ENCODE results near the gene GZMM.
"Not testable (repeated sequence)": the region's sequence is repeated elsewhere in the genome, so short reads cannot be mapped to it uniquely, and the experiment has no call there.

The GZMM gene

GRCh38 chr19:583968-584239 lies 40.1 kb downstream of the GZMM start:
- DNase-seq: no peak

- DNase-seq: no peak
Measured at GRCh38 chr19:584240-585001, 40.6 kb downstream of the GZMM start.

GRCh38 chr19:585146-585545 lies 41.3 kb downstream of the GZMM start:
- not testable (repeated sequence) for DNase-seq

- DNase-seq: no peak
Measured at GRCh38 chr19:585551-586110, 41.8 kb downstream of the GZMM start.

DNA sequence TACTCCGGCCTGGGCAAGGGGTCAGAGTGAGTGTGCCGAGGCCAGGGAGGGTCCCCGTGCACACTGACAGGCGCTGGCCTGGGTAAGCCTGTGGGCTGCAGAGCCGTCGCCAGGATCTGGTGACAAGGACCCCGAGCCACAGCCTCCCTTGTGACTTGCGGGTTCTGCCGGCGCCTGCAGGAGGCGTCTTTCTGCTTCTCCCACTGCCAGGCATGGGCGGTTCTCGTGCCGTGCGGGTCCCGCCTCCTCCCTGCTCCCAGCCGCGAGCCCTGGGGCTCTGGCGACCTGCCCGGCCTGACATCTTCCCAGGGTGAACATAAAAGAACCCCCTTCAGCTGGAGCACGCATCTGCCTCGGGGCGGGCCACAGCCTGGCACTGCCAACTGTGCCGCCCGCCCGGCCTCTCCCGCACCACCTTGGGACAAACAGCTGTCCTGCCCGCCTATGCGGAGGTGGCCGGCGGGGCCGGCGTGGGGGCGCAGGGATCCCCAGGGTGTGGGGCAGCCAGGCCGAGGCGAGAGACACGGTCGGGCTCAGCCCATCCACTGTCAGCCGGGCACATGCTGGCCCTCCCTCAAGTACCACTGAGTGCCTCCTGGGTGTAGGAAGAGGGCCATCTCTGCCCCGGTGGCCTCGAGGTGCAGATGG lies 44.4 kb downstream of the GZMM start:
- peak; percentile 95 for DNase-seq

- DNase-seq: peak; percentile 66
Measured at GRCh38 chr19:588741-589692, 45.2 kb downstream of the GZMM start.

- DNase-seq: no peak
Measured at GRCh38 chr19:589693-590395, 46.0 kb downstream of the GZMM start, which contains the start of gene HCN2. TSS of gene HCN2 (plus strand) at chr19:589881. CDS start at chr19:589946, 65 bp downstream.

DNA sequence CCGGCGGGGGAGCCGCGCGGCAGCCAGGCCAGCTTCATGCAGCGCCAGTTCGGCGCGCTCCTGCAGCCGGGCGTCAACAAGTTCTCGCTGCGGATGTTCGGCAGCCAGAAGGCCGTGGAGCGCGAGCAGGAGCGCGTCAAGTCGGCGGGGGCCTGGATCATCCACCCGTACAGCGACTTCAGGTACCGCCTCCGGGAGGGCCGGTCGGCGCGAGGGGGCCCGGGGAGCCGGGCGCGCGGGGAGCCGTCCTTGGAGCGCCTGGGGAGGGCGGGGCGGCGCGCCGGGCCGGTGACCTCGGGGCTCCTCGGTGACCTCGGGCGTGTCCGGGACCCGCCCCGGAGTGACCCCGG lies 46.5 kb downstream of the GZMM start:
- no peak for DNase-seq

- no peak for DNase-seq
Measured at GRCh38 chr19:590750-591098, 46.9 kb downstream of the GZMM start.

DNA sequence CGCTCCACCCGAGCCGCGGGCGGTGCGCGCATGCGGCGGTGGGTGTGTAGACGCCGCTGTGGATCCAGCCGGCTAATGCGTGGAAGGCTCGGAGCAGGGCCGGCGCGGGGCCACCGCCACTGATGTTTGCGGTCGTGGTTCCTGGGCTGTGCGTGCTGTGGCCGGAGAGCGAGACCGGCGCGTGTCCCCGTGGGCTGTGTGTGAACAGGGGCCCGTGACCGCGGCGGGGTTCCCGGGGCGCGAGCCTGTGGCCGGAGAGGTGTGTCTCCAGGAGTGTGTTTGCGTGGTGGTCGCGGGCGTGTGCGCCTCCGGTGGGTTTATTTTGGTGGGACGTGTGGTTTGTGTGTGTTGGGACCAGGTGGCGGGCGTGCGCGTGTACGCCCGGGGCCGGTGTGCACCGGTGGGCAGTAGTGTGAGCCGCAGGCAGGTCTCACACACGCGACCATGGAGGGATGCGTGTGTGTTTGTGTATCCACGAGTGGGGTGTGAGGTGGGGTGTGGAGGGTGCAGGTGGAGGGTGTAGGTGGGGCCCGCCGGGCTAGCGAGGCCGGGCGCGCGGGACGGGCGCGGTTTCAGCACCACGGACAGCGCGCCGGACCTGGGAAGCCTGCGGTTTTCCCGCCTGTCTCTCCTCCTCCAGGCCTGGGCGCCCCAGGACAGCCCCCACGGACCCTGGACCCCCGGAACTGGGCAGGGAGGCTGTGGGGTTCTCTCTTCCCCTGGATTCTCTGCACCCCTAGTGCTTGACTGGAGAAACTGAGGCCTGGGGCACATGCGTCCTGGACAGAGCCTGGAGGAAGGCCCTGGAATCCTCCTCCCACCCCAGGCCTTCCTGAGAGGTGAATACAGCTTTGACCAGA lies 47.5 kb downstream of the GZMM start:
- no peak for DNase-seq

- DNase-seq: no peak
Measured at GRCh38 chr19:592101-592500, 48.2 kb downstream of the GZMM start.

- no peak for DNase-seq
Measured at GRCh38 chr19:593055-593454, 49.2 kb downstream of the GZMM start.

- DNase-seq: no peak
Measured at GRCh38 chr19:593505-593904, 49.7 kb downstream of the GZMM start.

DNA sequence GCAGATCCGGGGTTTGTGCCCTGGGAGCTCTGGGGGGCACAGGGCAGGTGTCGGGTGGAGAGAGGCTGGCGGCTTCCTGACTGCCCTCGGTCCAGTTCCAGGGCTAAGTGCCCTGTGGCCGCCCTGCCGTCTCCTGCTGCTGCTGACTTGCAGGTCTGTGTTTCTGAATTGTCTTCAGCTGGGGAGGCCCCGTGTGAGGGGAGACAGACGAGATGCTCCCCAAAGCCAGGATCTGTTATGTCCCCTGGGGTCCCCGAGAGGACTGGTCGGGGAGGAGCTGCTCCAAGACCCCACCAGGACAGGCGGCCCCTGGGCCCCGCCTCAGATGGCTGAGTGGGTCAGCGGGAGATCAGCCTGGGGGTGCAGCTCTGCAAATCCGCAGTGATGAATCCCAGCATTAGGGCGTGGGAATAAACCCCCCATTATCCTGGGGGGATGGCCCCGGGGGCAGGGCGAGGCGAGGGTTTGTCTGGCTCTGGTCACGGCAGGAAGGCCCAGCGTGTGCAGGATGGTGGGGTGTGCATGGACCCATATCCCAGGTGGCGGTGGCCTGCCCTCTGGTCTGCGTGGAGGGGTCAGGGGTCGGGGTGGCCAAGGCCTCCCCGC lies 50.5 kb downstream of the GZMM start:
- no peak for DNase-seq

- no peak for DNase-seq
Measured at GRCh38 chr19:595326-596262, 51.7 kb downstream of the GZMM start.

DNA sequence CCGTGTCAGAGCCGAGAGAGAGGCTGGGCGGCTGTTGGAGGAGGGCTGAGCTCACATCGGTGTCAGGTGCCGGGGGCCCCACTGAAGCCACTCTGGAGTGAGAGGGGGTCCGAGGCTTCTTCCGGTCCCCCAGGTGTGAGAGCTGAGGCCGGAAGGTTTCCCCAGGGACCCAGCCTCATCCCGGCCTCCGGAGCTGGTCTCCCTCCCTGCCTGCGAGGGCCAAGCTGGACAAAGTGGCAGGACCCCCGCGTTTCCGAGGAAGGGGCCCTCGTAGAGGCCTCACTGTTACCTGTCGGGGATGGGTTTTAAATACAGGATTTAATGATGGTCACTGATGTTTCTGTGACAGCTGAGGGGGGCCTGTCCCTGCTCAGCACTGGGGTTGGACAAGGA lies 52.4 kb downstream of the GZMM start:
- DNase-seq: no peak

DNA sequence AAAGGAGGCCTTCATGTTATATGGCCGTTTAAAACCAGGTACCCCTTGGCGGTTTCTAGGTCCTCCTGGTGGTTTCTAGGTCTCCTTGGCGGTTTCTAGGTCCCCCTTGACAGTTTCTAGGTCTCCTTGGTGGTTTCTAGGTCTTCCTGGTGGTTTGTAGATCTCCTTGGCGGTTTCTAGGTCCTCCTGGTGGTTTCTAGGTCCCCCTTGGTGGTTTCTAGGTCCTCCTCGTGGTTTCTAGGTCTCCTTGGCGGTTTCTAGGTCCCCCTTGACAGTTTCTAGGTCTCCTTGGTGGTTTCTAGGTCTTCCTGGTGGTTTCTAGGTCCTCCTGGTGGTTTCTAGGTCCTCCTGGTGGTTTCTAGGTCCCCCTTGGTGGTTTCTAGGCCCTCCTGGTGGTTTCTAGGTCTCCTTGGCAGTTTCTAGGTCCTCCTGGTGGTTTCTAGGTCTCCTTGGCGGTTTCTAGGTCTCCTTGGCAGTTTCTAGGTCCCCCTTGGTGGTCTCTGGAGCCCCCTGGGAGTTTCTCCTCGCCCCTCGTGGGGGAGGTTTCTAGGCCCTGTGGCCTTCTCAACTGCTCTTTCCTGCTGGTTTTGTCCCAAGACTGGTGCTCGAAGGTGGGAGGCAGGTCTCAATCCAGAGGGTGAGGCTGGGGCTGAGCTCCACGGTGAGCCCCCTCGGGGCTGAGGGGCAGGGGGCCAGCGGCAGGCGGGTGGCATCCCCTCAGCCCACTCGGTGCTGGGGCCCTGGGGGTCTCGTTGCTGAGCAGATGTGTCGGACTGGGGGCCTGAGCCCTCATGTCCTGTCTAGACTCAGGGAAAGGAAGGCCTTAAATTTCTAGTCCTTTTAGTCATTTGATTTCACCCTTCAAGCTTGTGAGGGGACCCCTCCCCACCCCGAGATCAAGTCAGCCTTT lies 53.8 kb downstream of the GZMM start:
- DNase-seq: no peak

Measured in NCI-H1092 (cell line).